ENCODE data around the gene PPT2. TPM values are rescaled to one million over a fixed set of nuclear protein-coding genes. Genes with fewer than 3 reads are reported as not detected.

Gene PPT2
- polyA plus RNA-seq, 2 donors: 20.7 to 21.6 TPM

DNA sequence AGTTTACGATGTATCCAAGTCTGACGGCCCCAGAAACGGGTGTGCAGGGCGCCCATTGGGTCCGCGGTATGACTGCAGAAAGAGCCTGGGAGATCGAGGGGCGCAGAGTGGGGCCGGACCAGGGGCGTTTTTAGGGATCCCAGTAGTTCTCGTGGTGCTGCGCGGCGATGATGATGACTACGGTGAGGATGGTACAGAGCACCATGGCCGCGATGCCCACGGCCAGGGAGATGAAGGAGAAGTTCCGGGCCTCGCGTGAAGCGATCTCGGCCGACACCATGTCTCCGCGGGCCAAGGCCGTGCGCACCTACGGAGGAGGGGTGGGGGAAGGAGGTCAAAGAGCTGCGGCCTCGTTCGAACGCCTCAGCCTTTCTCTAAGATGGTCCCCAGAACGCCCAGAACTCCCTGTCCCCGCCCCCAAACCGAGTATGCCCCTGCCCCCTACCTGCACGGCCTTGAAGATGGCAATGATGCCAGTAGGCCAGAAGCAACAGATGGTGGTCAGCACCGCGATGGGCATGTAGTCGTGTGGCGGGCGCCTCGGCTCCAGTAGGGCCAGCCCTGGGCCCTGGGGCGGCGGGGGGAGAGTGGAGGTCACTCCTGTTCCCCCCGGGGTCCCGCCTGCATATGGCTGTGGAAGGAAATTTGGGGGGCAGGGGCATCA lies 4.7 kb upstream of the PPT2 start:
- Histone ChIP-seq H3K36me3 (ENCODE audit: control insufficient read depth in 2 of 2, insufficient read depth in 2 of 2, low read length in 1 of 2) (no peaks in the 10 kb centered on the region), H3K27ac (ENCODE audit: low read depth in 2 of 2, low read length in 1 of 2) (no peak overlapping the region), H3K9me3 (ENCODE audit: control insufficient read depth in 2 of 2, insufficient read depth in 1 of 2, low read depth in 1 of 2, low read length in 1 of 2) (no peaks in the 10 kb centered on the region), H3K4me1 (ENCODE audit: control insufficient read depth in 2 of 2, insufficient read depth in 2 of 2, low read length in 1 of 2) (peaks cover 0 to 3% of the 10 kb centered on the region in 2 donors), H3K27me3 (ENCODE audit: control insufficient read depth in 1 of 2, insufficient read depth in 2 of 2, low read length in 2 of 2) (no peaks in the 10 kb centered on the region), H3K4me3 (ENCODE audit: low read depth in 1 of 2, low read length in 2 of 2) (peak overlapping the region; percentile 38 to 60)
- 50 to 56% methylated on average over 46 to 47 of the region's 47 CpGs for WGBS, 2 donors

DNA sequence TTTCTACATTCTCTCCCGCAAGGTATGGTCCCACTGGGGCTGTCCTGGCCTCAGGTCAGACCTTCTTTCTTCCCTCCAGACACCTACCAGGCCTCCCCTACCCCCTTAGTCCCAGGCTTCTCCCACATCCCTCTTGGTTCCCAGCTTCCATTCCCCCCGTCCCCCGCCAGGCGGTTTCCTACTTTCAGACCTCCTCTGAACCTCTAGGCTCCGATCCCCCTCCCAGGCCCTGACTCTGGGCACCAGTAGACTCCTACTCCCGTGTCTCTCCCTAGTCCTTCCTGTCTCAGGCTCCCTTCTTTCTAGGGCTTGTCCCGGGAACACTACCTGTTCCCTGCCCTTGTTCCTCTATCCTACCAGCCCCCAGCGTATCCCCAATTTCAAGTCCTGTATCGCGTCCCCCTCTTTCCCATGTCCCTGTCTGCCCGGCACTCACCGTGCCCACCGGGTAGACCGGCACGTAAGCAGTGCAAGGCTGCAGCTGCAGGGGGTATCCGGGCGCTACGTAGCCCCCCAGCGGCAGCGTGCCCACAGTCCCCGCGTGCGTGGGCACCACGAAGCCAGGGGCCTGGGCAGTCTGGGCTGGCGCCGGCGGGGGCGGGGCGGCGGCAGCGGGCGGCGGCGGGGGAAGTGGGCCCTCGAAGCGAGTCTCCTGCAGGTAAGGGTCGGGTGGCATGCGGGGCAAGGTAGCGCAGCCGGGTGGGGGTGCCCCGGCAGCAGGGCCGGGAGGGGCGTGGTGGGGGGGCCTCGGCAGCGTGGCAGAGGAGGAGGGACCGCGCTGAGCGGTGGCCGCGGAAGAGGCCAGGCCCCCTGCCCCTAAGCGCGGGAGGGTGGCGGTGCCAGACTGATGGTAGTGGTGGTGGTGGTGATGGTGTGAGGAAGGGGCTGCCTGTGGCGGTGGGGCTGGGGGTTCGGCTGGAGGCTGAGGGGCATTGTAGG lies 3.7 kb upstream of the PPT2 start:
- Histone ChIP-seq H3K4me3 (ENCODE audit: low read depth in 1 of 2, low read length in 2 of 2) (no peak overlapping the region), H3K27ac (ENCODE audit: low read depth in 2 of 2, low read length in 1 of 2) (no peak overlapping the region)

DNA sequence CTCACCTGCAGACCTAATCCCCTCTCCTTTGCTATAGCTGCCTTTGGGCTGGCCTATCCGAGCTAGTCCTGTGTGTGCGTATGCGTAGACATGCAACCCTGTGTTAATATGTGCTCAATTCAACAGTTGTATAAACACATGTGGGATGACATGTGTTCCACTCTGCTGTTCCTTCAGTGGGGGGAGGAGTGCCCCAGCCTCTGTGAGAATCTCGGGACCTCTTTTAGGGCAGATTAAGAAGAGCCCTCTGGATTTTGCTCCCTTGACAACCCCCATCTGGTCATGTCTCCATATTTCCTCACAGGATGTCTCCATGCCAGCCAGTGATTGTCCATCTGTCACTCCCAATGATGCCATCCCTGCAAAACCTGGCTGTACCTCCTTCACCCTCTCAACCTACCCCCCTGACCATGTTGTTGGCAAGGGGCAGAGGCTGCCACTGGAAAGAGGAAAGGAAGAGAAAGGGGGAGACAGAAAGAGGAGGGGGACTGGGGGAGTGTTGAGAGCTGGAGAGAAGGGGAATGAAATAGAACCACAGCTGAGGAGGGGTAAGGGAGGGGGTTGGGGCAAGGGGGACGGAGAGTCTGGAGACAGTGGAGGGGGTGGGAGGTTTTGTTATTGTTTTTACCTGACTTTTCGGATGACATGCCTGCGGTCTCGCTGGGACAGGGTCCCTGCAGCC lies 2.6 kb upstream of the PPT2 start:
- Histone ChIP-seq H3K4me1 (ENCODE audit: control insufficient read depth in 2 of 2, insufficient read depth in 2 of 2, low read length in 1 of 2) (peaks cover 3 to 11% of the 10 kb centered on the region in 2 donors), H3K27me3 (ENCODE audit: control insufficient read depth in 1 of 2, insufficient read depth in 2 of 2, low read length in 2 of 2) (no peaks in the 10 kb centered on the region), H3K4me3 (ENCODE audit: low read depth in 1 of 2, low read length in 2 of 2) (peak overlapping the region; percentile 25 to 29), H3K9me3 (ENCODE audit: control insufficient read depth in 2 of 2, insufficient read depth in 1 of 2, low read depth in 1 of 2, low read length in 1 of 2) (no peaks in the 10 kb centered on the region), H3K36me3 (ENCODE audit: control insufficient read depth in 2 of 2, insufficient read depth in 2 of 2, low read length in 1 of 2) (peaks cover 0 to 8% of the 10 kb centered on the region in 2 donors), H3K27ac (ENCODE audit: low read depth in 2 of 2, low read length in 1 of 2) (peak overlapping the region; percentile 13 to 38)
- WGBS, 2 donors: 38 to 40% methylated on average over 8 of the region's 8 CpGs

More for the DNA sequence above, 3.7 kb upstream of the PPT2 start:
- Histone ChIP-seq H3K27me3 (ENCODE audit: control insufficient read depth in 1 of 2, insufficient read depth in 2 of 2, low read length in 2 of 2) (no peaks in the 10 kb centered on the region), H3K4me1 (ENCODE audit: control insufficient read depth in 2 of 2, insufficient read depth in 2 of 2, low read length in 1 of 2) (peaks cover 3 to 4% of the 10 kb centered on the region in 2 donors), H3K36me3 (ENCODE audit: control insufficient read depth in 2 of 2, insufficient read depth in 2 of 2, low read length in 1 of 2) (peaks cover 0 to 1% of the 10 kb centered on the region in 2 donors), H3K9me3 (ENCODE audit: control insufficient read depth in 2 of 2, insufficient read depth in 1 of 2, low read depth in 1 of 2, low read length in 1 of 2) (no peaks in the 10 kb centered on the region)
- 56 to 63% methylated on average over 44 to 55 of the region's 55 CpGs for WGBS, 2 donors

DNA sequence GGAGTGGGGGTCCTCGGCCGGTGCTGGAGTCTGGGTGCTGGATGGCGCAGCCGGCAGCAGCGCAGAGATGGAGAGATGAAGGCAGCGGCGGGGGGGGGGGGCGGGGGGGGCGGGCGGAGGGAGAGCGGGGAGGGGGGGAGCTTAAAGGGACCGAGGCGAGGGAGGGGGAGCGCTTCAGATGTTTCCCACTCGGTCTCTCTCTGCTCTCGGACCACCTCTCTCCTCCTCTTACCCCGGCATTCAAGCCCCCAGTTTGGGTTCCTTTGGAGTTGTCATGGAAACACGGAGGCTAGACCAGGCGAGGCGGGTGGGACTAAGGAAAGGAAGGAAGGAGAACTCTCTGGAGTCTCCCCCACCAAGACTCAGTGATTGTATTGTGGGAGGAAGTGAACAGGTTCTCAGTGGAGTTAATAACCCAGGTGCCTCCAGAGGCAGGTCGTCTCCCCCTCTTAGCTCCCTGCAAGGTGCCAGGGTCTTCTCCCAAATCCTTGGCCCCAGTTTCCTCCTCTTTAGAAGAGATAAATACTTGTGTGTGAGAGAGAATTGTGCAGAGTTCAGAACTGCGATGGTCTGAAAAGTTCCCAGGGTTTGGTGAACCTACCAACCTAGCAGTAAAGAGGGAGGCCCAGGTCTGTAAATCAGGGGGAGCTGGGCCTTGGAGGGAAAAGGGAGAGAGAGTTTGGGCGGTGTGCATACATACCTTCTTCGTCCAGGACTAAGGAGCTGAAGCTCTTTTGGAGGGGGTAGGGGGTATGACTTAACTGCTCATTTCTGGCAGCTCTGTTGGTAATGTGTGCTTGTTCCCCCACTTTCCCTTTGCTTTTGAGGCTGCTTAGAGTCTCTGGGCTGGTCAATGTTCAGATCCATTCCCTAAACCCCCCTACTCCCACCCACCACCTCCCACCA lies 1.8 kb upstream of the PPT2 start, which contains the start of gene PRRT1:
Gene PRRT1 (minus strand): TSS at position 77 of the 906 bp plus-strand sequence. CDS start 112 bp downstream, outside the sequence.
- Histone ChIP-seq H3K4me1 (ENCODE audit: control insufficient read depth in 2 of 2, insufficient read depth in 2 of 2, low read length in 1 of 2) (peaks cover 3 to 11% of the 10 kb centered on the region in 2 donors), H3K27me3 (ENCODE audit: control insufficient read depth in 1 of 2, insufficient read depth in 2 of 2, low read length in 2 of 2) (no peaks in the 10 kb centered on the region), H3K36me3 (ENCODE audit: control insufficient read depth in 2 of 2, insufficient read depth in 2 of 2, low read length in 1 of 2) (peaks cover 0 to 8% of the 10 kb centered on the region in 2 donors), H3K4me3 (ENCODE audit: low read depth in 1 of 2, low read length in 2 of 2) (peak within 1 kb of the TSS; percentile 25 to 75), H3K27ac (ENCODE audit: low read depth in 2 of 2, low read length in 1 of 2) (peak within 1 kb of the TSS; percentile 85 to 97), H3K9me3 (ENCODE audit: control insufficient read depth in 2 of 2, insufficient read depth in 1 of 2, low read depth in 1 of 2, low read length in 1 of 2) (no peaks in the 10 kb centered on the region)
- WGBS, 2 donors: 21 to 27% methylated on average over 14 to 17 of the region's 24 CpGs

DNA sequence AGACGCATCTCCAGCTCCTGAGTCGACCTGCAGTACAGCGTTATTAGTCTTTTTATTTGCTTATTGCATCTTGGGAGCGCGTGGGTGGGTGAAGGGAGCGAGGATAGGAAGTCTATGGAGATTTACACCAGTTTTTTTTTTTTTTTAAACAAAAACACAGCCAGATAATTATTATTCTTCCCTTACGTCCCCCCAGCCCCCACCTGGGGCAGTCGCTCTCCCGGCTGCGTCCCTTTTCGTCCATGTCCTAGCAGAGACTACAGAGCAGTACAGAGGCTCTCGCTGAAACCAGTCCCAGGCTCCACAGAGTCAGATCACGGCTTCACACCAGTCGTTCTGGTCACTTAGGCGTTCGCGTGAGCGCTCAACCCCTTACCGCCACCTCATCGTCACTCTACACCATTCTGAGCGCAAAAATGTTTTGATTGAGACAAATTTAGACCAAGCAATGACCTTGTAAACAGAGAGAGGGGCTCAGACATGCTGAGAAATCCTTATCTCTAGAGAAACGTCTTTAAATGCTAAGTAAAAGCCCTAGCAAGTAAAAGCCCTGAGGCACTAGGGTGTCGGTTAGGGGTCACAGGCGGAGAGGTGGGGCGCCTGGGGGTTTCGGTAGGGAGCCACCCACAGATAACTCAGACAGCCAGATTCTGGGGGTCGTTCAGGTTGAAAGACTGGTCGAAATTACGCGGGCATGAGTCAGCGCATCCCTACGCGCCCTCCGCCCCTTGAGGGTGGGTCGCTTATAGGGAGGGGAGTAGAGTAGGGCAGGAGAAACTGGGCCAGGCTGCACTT lies 975 bp upstream of the PPT2 start:
- Histone ChIP-seq H3K9me3 (ENCODE audit: control insufficient read depth in 2 of 2, insufficient read depth in 1 of 2, low read depth in 1 of 2, low read length in 1 of 2) (no peaks in the 10 kb centered on the region), H3K36me3 (ENCODE audit: control insufficient read depth in 2 of 2, insufficient read depth in 2 of 2, low read length in 1 of 2) (peaks cover 4 to 15% of the 10 kb centered on the region in 2 donors), H3K4me1 (ENCODE audit: control insufficient read depth in 2 of 2, insufficient read depth in 2 of 2, low read length in 1 of 2) (peaks cover 3 to 11% of the 10 kb centered on the region in 2 donors), H3K27ac (ENCODE audit: low read depth in 2 of 2, low read length in 1 of 2) (peak overlapping the region; percentile 85 to 97), H3K4me3 (ENCODE audit: low read depth in 1 of 2, low read length in 2 of 2) (peak overlapping the region; percentile 75 to 92), H3K27me3 (ENCODE audit: control insufficient read depth in 1 of 2, insufficient read depth in 2 of 2, low read length in 2 of 2) (no peaks in the 10 kb centered on the region)
- 19 to 29% methylated on average over 35 of the region's 35 CpGs for WGBS, 2 donors

DNA sequence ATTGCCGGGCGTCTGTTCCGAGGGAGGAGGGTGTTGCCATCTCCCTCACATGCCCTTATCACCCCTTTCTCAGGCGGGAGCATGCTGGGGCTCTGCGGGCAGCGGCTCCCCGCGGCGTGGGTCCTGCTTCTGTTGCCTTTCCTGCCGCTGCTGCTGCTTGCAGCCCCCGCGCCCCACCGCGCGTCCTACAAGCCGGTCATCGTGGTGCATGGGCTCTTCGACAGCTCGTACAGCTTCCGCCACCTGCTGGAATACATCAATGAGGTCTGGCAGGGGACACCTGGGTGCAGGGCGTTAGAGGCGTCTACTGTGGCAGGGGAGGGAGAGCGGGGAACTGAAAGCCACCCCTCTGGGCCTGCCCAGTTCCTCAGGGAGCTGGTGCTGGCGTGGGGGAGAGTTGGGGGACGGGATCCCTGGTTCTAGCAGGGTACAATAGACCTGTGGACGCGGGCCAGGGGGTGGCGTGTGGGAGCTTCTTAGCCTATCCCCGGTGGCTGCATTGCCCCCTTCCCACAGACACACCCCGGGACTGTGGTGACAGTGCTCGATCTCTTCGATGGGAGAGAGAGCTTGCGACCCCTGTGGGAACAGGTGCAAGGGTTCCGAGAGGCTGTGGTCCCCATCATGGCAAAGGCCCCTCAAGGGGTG lies 697 bp downstream of the PPT2 start:
- H3K4me1 ChIP-seq (ENCODE audit: control insufficient read depth in 2 of 2, insufficient read depth in 2 of 2, low read length in 1 of 2): peaks cover 3 to 11% of the 10 kb centered on the region in 2 donors

DNA sequence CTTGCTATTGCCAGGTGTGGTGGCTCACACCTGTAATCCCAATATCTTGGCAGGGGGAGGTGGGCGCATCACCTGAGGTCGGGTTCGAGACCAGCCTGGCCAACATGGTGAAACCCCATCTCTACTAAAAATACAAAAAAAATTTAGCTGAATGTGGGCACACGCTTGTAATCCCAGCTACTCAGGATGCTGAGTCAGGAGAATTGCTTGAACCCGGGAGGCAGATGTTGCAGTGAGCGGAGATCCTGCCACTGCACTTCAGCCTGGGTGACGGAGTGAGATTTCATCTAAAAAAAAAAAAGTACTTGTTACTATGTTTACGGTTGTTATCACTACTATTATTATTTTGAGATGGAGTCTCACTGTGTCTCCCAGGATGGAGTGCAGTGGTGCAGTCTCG lies 3.0 kb downstream of the PPT2 start:
- Histone ChIP-seq H3K4me1 (ENCODE audit: control insufficient read depth in 2 of 2, insufficient read depth in 2 of 2, low read length in 1 of 2) (peaks cover 3 to 11% of the 10 kb centered on the region in 2 donors), H3K36me3 (ENCODE audit: control insufficient read depth in 2 of 2, insufficient read depth in 2 of 2, low read length in 1 of 2) (peaks cover 4 to 18% of the 10 kb centered on the region in 2 donors), H3K9me3 (ENCODE audit: control insufficient read depth in 2 of 2, insufficient read depth in 1 of 2, low read depth in 1 of 2, low read length in 1 of 2) (no peaks in the 10 kb centered on the region), H3K27me3 (ENCODE audit: control insufficient read depth in 1 of 2, insufficient read depth in 2 of 2, low read length in 2 of 2) (no peaks in the 10 kb centered on the region), H3K4me3 (ENCODE audit: low read depth in 1 of 2, low read length in 2 of 2) (no peak overlapping the region), H3K27ac (ENCODE audit: low read depth in 2 of 2, low read length in 1 of 2) (no peak overlapping the region)
- WGBS, 2 donors: 89 to 91% methylated on average over 9 of the region's 9 CpGs

More for the DNA sequence above, 697 bp downstream of the PPT2 start:
- Histone ChIP-seq H3K27me3 (ENCODE audit: control insufficient read depth in 1 of 2, insufficient read depth in 2 of 2, low read length in 2 of 2) (no peaks in the 10 kb centered on the region), H3K4me3 (ENCODE audit: low read depth in 1 of 2, low read length in 2 of 2) (peak overlapping the region; percentile 75 to 92), H3K36me3 (ENCODE audit: control insufficient read depth in 2 of 2, insufficient read depth in 2 of 2, low read length in 1 of 2) (peaks cover 4 to 18% of the 10 kb centered on the region in 2 donors), H3K9me3 (ENCODE audit: control insufficient read depth in 2 of 2, insufficient read depth in 1 of 2, low read depth in 1 of 2, low read length in 1 of 2) (no peaks in the 10 kb centered on the region), H3K27ac (ENCODE audit: low read depth in 2 of 2, low read length in 1 of 2) (peak overlapping the region; percentile 85 to 97)
- 3 to 5% methylated on average over 33 to 34 of the region's 34 CpGs for WGBS, 2 donors

DNA sequence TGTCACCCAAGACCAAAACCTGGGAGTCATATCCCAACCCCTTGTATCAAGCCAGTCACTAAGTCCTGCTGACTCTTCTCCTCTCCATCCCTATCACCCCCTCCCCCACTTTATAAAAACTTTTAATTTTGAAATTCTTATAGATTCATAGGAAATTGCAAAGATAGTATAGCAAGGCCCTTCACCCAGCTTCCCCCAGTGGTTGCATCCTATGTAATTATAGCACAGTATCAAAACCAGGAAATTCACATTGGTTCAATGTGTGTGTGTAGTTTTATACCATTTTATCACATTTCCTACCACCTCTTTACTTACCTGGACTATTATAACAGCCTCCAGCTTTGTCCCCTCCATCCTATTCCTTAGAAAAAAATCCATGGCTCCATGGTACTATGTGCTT lies 4.1 kb downstream of the PPT2 start:
- Histone ChIP-seq H3K36me3 (ENCODE audit: control insufficient read depth in 2 of 2, insufficient read depth in 2 of 2, low read length in 1 of 2) (peaks cover 4 to 24% of the 10 kb centered on the region in 2 donors), H3K27ac (ENCODE audit: low read depth in 2 of 2, low read length in 1 of 2) (no peak overlapping the region), H3K4me1 (ENCODE audit: control insufficient read depth in 2 of 2, insufficient read depth in 2 of 2, low read length in 1 of 2) (peaks cover 0 to 11% of the 10 kb centered on the region in 2 donors), H3K27me3 (ENCODE audit: control insufficient read depth in 1 of 2, insufficient read depth in 2 of 2, low read length in 2 of 2) (no peaks in the 10 kb centered on the region), H3K9me3 (ENCODE audit: control insufficient read depth in 2 of 2, insufficient read depth in 1 of 2, low read depth in 1 of 2, low read length in 1 of 2) (no peaks in the 10 kb centered on the region), H3K4me3 (ENCODE audit: low read depth in 1 of 2, low read length in 2 of 2) (no peak overlapping the region)
